Measurements from ENCODE around the gene ENO1. TPM values are rescaled to one million over a fixed set of nuclear protein-coding genes. Genes with fewer than 3 reads are reported as not detected.

ENO1 gene
- total and polyA plus RNA-seq, 2 experiments from 2014 or later, result 910 to 1,831 TPM

GRCh38 chr1:8862528-8862927, 16.0 kb downstream of the ENO1 start:
- peak; percentile 66 for ATAC-seq

GRCh38 chr1:8860738-8861516, 17.6 kb downstream of the ENO1 start:
- peak overlapping the region; percentile 71; the same call in 1 of the 2 replicates for H3K27ac Mint-ChIP-seq
- H3K4me2 ChIP-seq, result no peak overlapping the region
- peaks cover 92% of the 10 kb centered on the region for H3K36me3 Mint-ChIP-seq (ENCODE audit: low read depth)
- H3K27ac ChIP-seq (ENCODE audit: low read depth), result peak overlapping the region; percentile 85
- ATAC-seq (no peak), DNase-seq (ENCODE audit: low spot score) (no peak)
- peaks cover 2% of the 10 kb centered on the region; the same call in 1 of the 3 replicates for H3K9me3 Mint-ChIP-seq
- no peaks in the 10 kb centered on the region for H3K9me2 ChIP-seq (ENCODE audit: insufficient read depth)
- H4K20me1 ChIP-seq (replicated peaks; ENCODE audit: insufficient read depth), result peaks cover 42% of the 10 kb centered on the region
- no peak overlapping the region for H3K4me3 ChIP-seq
- peaks cover 31% of the 10 kb centered on the region for H3K4me1 Mint-ChIP-seq
- no peaks in the 10 kb centered on the region for H3K27me3 ChIP-seq (ENCODE audit: insufficient read depth)
- H3F3A ChIP-seq (replicated peaks; ENCODE audit: low read depth), result peaks cover 88% of the 10 kb centered on the region
- peaks cover 5% of the 10 kb centered on the region; the same call in 1 of the 2 replicates for H3K4me1 ChIP-seq (ENCODE audit: insufficient read depth)
- peaks cover 74% of the 10 kb centered on the region for H3K36me3 ChIP-seq (ENCODE audit: insufficient read depth)
- H3K27me3 Mint-ChIP-seq (ENCODE audit: insufficient read depth, low read depth, poor library complexity), result peaks cover 24% of the 10 kb centered on the region
- H3K4me3 Mint-ChIP-seq, result no peak overlapping the region
- 0 out of 2 replicates have a peak, but pooled peaks cover 3% of the 10 kb centered on the region for H3K79me2 ChIP-seq (replicated peaks; ENCODE audit: insufficient read depth)
- no peak overlapping the region for H2AFZ ChIP-seq
- TF ChIP-seq CREB1 (CRISPR knock-in tag; IDR thresholded peaks at IDR 0.05; ENCODE audit: low read depth), result no peak
- no peak for TF ChIP-seq EZH2phosphoT487 (IDR thresholded peaks at IDR 0.05; ENCODE audit: unreplicated experiment)
- no peak for TF ChIP-seq REST (IDR thresholded peaks at IDR 0.05; ENCODE audit: unreplicated experiment)
- TF ChIP-seq STAT1 (IDR thresholded peaks at IDR 0.05; ENCODE audit: unreplicated experiment), result no peak
- no peak for TF ChIP-seq CTCF (conservative IDR thresholded peaks at IDR 0.05; ENCODE audit: low read depth in 2 of 2)
- no peak for TF ChIP-seq NANOG (IDR thresholded peaks at IDR 0.05; ENCODE audit: borderline replicate concordance)

More at GRCh38 chr1:8862528-8862927, 16.0 kb downstream of the ENO1 start:
- Histone ChIP-seq H3K27ac (ENCODE audit: low read depth) (peak overlapping the region; percentile 87), H3K4me3 (no peak overlapping the region), H2AFZ (no peak overlapping the region), H4K20me1 (replicated peaks; ENCODE audit: insufficient read depth) (peaks cover 50% of the 10 kb centered on the region), H3K27me3 (ENCODE audit: insufficient read depth) (no peaks in the 10 kb centered on the region), H3K4me2 (no peak overlapping the region), H3F3A (replicated peaks; ENCODE audit: low read depth) (peaks cover 87% of the 10 kb centered on the region), H3K36me3 (ENCODE audit: insufficient read depth) (peaks cover 89% of the 10 kb centered on the region), H3K9me2 (ENCODE audit: insufficient read depth) (no peaks in the 10 kb centered on the region), H3K4me1 (ENCODE audit: insufficient read depth) (peaks cover 5% of the 10 kb centered on the region; the same call in 1 of the 2 replicates), H3K79me2 (replicated peaks; ENCODE audit: insufficient read depth) (0 out of 2 replicates have a peak, but pooled peaks cover 3% of the 10 kb centered on the region)
- H3K4me1 Mint-ChIP-seq, result peaks cover 39% of the 10 kb centered on the region
- peak overlapping the region; percentile 82 for H3K27ac Mint-ChIP-seq
- H3K4me3 Mint-ChIP-seq, result no peak overlapping the region; the same call in 2 of the 3 replicates
- TF ChIP-seq EZH2phosphoT487 (IDR thresholded peaks at IDR 0.05; ENCODE audit: unreplicated experiment) (no peak), CTCF (conservative IDR thresholded peaks at IDR 0.05; ENCODE audit: low read depth in 2 of 2) (peak; percentile 71 to 80), POLR2AphosphoS5 (IDR thresholded peaks at IDR 0.05; ENCODE audit: low read depth) (peak; percentile 3; the same call in 1 of the 2 replicates), EZH2 (IDR thresholded peaks at IDR 0.05; ENCODE audit: low read depth, unreplicated experiment) (no peak)
- H3K36me3 Mint-ChIP-seq (ENCODE audit: low read depth), result peaks cover 98% of the 10 kb centered on the region
- peak; percentile 78 for DNase-seq (ENCODE audit: low spot score)
- H3K9me3 Mint-ChIP-seq, result peaks cover 2% of the 10 kb centered on the region; the same call in 1 of the 3 replicates
- peaks cover 30% of the 10 kb centered on the region for H3K27me3 Mint-ChIP-seq (ENCODE audit: insufficient read depth, low read depth, poor library complexity)
